Lung (tissue), 12 donors: ENCODE measurements around the gene METTL4. TPM values are rescaled to one million over a fixed set of nuclear protein-coding genes. Genes with fewer than 3 reads are reported as not detected.

Experiments used
- ATAC-seq: fragments of 200-7000 bp; cut with Tn5 transposase; one replicate; pipeline ENCODE4 v1.9.1; 2020; ENCODE audit warnings: moderate number of reproducible peaks; ENCODE audit not compliant: insufficient read depth, low FRiP score
- DNase-seq, 3 donors: peaks; one replicate each; pipeline ENCODE4 v3.0.0-alpha.2; 2013 to 2017
- H3K27ac ChIP-seq, 2 donors: one replicate each; pipeline ENCODE4 v1.5.1; 2013; ENCODE audit warnings: mild to moderate bottlenecking in 2 of 2, moderate library complexity in 2 of 2, control low read depth in 1 of 2, inconsistent platforms in 1 of 2, low read depth in 1 of 2, low read length in 1 of 2
- H3K27me3 ChIP-seq, 3 donors: one replicate each; pipeline ENCODE4 v1.5.1; 2013; ENCODE audit warnings: low read length in 2 of 3; ENCODE audit not compliant: control insufficient read depth in 3 of 3, insufficient read depth in 3 of 3
- H3K36me3 ChIP-seq, 4 donors: one replicate each; pipeline ENCODE4 v1.5.1; 2013; ENCODE audit warnings: low read length in 4 of 4, mild to moderate bottlenecking in 1 of 4, moderate library complexity in 1 of 4; ENCODE audit not compliant: control insufficient read depth in 4 of 4, insufficient read depth in 4 of 4
- H3K4me1 ChIP-seq, 5 donors: one replicate each; pipeline ENCODE4 v1.5.1; 2013; ENCODE audit warnings: low read length in 5 of 5, mild to moderate bottlenecking in 2 of 5, moderate library complexity in 1 of 5; ENCODE audit not compliant: control insufficient read depth in 5 of 5, insufficient read depth in 5 of 5
- H3K4me3 ChIP-seq: one replicate; pipeline ENCODE4 v1.5.1; 2013; ENCODE audit warnings: mild to moderate bottlenecking, control low read depth, moderate library complexity
- H3K9ac ChIP-seq, 2 donors: one replicate each; pipeline ENCODE4 v1.5.1; 2013; ENCODE audit warnings: low read length in 2 of 2, control low read depth in 1 of 2; ENCODE audit not compliant: insufficient read depth in 1 of 2
- H3K9me3 ChIP-seq, 4 donors: one replicate each; pipeline ENCODE4 v1.5.1; 2013; ENCODE audit warnings: low read length in 3 of 4, mild to moderate bottlenecking in 1 of 4, moderate library complexity in 1 of 4; ENCODE audit not compliant: control insufficient read depth in 4 of 4, insufficient read depth in 3 of 4
- WGBS, 2 donors: extraction: QIAGEN DNeasy Blood & Tissue Kit; methylation state at CpG; one replicate each; pipeline ENCODE4 v1.1.7; 2013; 5-methylcytosine and 5-hydroxymethylcytosine counted together
- polyA plus RNA-seq, 2 donors: library from polyadenylated mRNA; stranded (reverse); fragments of 200-250 nt; gene quantifications; one replicate each; pipeline ENCODE4 v1.2.1, GENCODE V29; 2013
- total RNA-seq, 2 donors: library from RNA; depleted of rRNA in 1 of 2; stranded (reverse); fragments of >200 nt in 1 of 2; gene quantifications; one replicate each; pipeline ENCODE4 v1.2.1, GENCODE V29; 2014 to 2021
- TF ChIP-seq, protein P1 (sequence below): IDR thresholded peaks from 2 replicates; pipeline ENCODE4 v1.5.1; 2012; ENCODE audit warnings: mild to moderate bottlenecking; ENCODE audit errors: control extremely low read depth, extremely low read depth
- donor health status: control.
- donor health status: control.
- donor health status: Bipolar disorder and iron deficiency.
- donor health status: healthy.
- donor health status: DM: yes; HTN: yes; CAD: no.

The METTL4 gene
- total and polyA plus RNA-seq, 4 donors: 5.3 to 19.3 (median 8.1) TPM

- peak in 1 of 3 donors; percentile 22 for DNase-seq
- no peaks in the 10 kb centered on the region for H3K9me3 ChIP-seq
- no peak for ATAC-seq
- TF ChIP-seq, protein P1, sequence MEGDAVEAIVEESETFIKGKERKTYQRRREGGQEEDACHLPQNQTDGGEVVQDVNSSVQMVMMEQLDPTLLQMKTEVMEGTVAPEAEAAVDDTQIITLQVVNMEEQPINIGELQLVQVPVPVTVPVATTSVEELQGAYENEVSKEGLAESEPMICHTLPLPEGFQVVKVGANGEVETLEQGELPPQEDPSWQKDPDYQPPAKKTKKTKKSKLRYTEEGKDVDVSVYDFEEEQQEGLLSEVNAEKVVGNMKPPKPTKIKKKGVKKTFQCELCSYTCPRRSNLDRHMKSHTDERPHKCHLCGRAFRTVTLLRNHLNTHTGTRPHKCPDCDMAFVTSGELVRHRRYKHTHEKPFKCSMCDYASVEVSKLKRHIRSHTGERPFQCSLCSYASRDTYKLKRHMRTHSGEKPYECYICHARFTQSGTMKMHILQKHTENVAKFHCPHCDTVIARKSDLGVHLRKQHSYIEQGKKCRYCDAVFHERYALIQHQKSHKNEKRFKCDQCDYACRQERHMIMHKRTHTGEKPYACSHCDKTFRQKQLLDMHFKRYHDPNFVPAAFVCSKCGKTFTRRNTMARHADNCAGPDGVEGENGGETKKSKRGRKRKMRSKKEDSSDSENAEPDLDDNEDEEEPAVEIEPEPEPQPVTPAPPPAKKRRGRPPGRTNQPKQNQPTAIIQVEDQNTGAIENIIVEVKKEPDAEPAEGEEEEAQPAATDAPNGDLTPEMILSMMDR: no peak
- no peaks in the 10 kb centered on the region for H3K27me3 ChIP-seq
- H3K4me3 ChIP-seq: no peak overlapping the region
- H3K36me3 ChIP-seq: no peaks in the 10 kb centered on the region
- H3K9ac ChIP-seq: peak overlapping the region; percentile 27 to 100
- WGBS, 2 donors: 46 to 57% methylated on average over 5 of the region's 5 CpGs
- H3K27ac ChIP-seq: no peak overlapping the region
- peaks cover 0 to 38% (median 10%) of the 10 kb centered on the region in 5 donors for H3K4me1 ChIP-seq
Measured at GRCh38 chr18:2572892-2573291, 1.6 kb upstream of the METTL4 start.

DNA sequence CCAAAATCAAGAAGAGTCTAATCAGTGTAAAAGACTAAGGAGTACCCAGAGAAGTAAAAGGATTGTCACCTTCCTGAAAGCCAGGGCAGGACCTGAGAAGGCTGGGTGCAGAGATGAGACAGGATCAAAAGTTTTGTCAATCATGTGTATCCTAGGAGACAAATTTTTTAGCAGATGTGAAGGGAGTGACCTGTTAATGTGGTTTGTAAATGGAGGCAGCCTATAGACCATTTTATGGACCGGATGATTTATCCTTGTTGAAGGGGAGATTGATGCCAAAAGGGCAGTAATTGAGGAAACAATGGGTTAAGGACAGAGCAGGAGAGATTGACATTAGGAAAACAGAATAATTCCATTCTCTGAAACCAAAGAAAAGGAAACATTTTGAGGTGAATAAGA lies 865 bp upstream of the METTL4 start:
- Histone ChIP-seq H3K36me3 (peaks cover 0 to 2% (median 0%) of the 10 kb centered on the region in 4 donors), H3K4me1 (peaks cover 0 to 38% (median 10%) of the 10 kb centered on the region in 5 donors), H3K4me3 (no peak overlapping the region), H3K9ac (peak overlapping the region; percentile 96 to 100), H3K27ac (no peak overlapping the region), H3K27me3 (no peaks in the 10 kb centered on the region), H3K9me3 (no peaks in the 10 kb centered on the region)
- ATAC-seq (no peak), DNase-seq (no peak)
- 1 to 14% methylated on average over 1 of the region's 1 CpG for WGBS, 2 donors
- TF ChIP-seq, protein P1: no peak

- H3K36me3 ChIP-seq: peaks cover 0 to 5% (median 1%) of the 10 kb centered on the region in 4 donors
- peak overlapping the region; percentile 98 to 100 for H3K27ac ChIP-seq
- WGBS, 2 donors: 0 to 1% methylated on average over 16 of the region's 16 CpGs
- H3K27me3 ChIP-seq: no peaks in the 10 kb centered on the region
- TF ChIP-seq, protein P1: no peak
- peak overlapping the region; percentile 88 for H3K4me3 ChIP-seq
- peak; percentile 80 for ATAC-seq
- H3K4me1 ChIP-seq: peaks cover 0 to 38% (median 10%) of the 10 kb centered on the region in 5 donors
- DNase-seq: peak in 2 of 3 donors; percentile 73 to 80
- H3K9me3 ChIP-seq: no peaks in the 10 kb centered on the region
- H3K9ac ChIP-seq: peak overlapping the region; percentile 96 to 100
Measured at GRCh38 chr18:2570772-2571199, 519 bp downstream of the METTL4 start.
